Stomach (tissue), 9 donors: ENCODE results near the gene SORCS1. TPM values are rescaled to one million over a fixed set of nuclear protein-coding genes. Genes with fewer than 3 reads are reported as not detected.

ENCODE experiments used
- DNase-seq, 2 donors: peaks; one replicate each; pipeline versions ENCODE4 v3.0.0 to v3.0.0-alpha.2; 2013 to 2019
- H3K27ac ChIP-seq, 5 donors: fragments of 200-600 bp in 4 of 5; sonication (generic) in 4 of 5; one replicate each; pipeline ENCODE4 v1.5.1; 2013 to 2019; ENCODE audit warnings: mild to moderate bottlenecking in 1 of 5, moderate library complexity in 1 of 5
- H3K27me3 ChIP-seq, 3 donors: fragments of 200-600 bp; sonication (generic); one replicate each; pipeline ENCODE4 v1.5.1; 2017 to 2019; ENCODE audit warnings: mixed run types in 1 of 3
- H3K36me3 ChIP-seq, 4 donors: fragments of 200-600 bp; sonication (generic); 1 replicate in 3 of 4; 2 replicates in 1 of 4; pipeline ENCODE4 v1.5.1; 2016 to 2019
- H3K4me1 ChIP-seq, 4 donors: fragments of 200-600 bp; sonication (generic); one replicate each; pipeline ENCODE4 v1.5.1; 2016 to 2019
- H3K4me3 ChIP-seq, 4 donors: fragments of 200-600 bp; sonication (generic) in 3 of 4; one replicate each; pipeline ENCODE4 v1.5.1; 2016 to 2019; ENCODE audit warnings: mild to moderate bottlenecking in 1 of 4
- H3K9me3 ChIP-seq, 4 donors: fragments of 200-600 bp; sonication (generic); one replicate each; pipeline ENCODE4 v1.5.1; 2016 to 2019
- CTCF ChIP-seq, 7 experiments: fragments of 450-650 bp in 4 of 7; fragments of 200-600 bp in 3 of 7; sonication (generic) in 3 of 7; IDR thresholded peaks; one replicate each; pipeline ENCODE4 v1.5.1; 2016 to 2019; ENCODE audit warnings: antibody characterized with exemption in 7 of 7, control low read depth in 2 of 7, mild to moderate bottlenecking in 1 of 7
- EP300 ChIP-seq: sonication (generic); formaldehyde crosslinking; IDR thresholded peaks from one replicate; pipeline ENCODE4 v1.6.1; 2017; ENCODE audit warnings: antibody characterized with exemption
- POLR2A ChIP-seq, 4 donors: fragments of 450-650 bp; IDR thresholded peaks; one replicate each; pipeline ENCODE4 v1.6.1; 2016; ENCODE audit warnings: antibody characterized with exemption in 4 of 4, control low read depth in 2 of 4, mild to moderate bottlenecking in 1 of 4, moderate library complexity in 1 of 4
- POLR2AphosphoS5 ChIP-seq, 3 donors: sonication (generic); formaldehyde crosslinking; IDR thresholded peaks; one replicate each; pipeline ENCODE4 v1.6.1; 2016; ENCODE audit warnings: antibody characterized with exemption in 3 of 3
- WGBS, 5 donors: extraction: QIAGEN DNeasy Blood & Tissue Kit in 3 of 5; methylation state at CpG; one replicate each; pipeline versions ENCODE4 v1.1.5 to v1.1.7; 2013 to 2018; 5-methylcytosine and 5-hydroxymethylcytosine counted together
- intact Hi-C: fragments of 100-400 bp; cut with DNase I; formaldehyde crosslinking; loops from one replicate; pipeline ENCODE4 v1.15.1; 2023; ENCODE audit warnings: low total_unique reads
- polyA plus RNA-seq, 3 donors: library from polyadenylated mRNA; stranded (reverse); fragments of 200-250 nt; gene quantifications; one replicate each; pipeline ENCODE4 v1.2.3, GENCODE V29; 2013
- total RNA-seq, 5 donors: library from RNA; depleted of rRNA; stranded (reverse); fragments of >200 nt; gene quantifications; one replicate each; pipeline versions ENCODE4 v1.1.0 to v1.2.3, GENCODE V29; 2014 to 2016
- donor health status: healthy with polysubstance abuse.
- donor health status: Bipolar disorder and iron deficiency.
- donor health status: healthy.

SORCS1 gene
- total and polyA plus RNA-seq, 8 donors, result 0.25 to 10.1 (median 0.69) TPM

- Histone ChIP-seq H3K27me3 (no peaks in the 10 kb centered on the region), H3K4me1 (no peaks in the 10 kb centered on the region), H3K27ac (no peak overlapping the region), H3K36me3 (no peaks in the 10 kb centered on the region), H3K9me3 (peaks cover 0 to 5% (median 0%) of the 10 kb centered on the region in 4 donors), H3K4me3 (no peak overlapping the region)
- TF ChIP-seq POLR2A (IDR thresholded peaks at IDR 0.05) (no peak), CTCF (IDR thresholded peaks at IDR 0.05) (no peak), EP300 (no peak), POLR2AphosphoS5 (IDR thresholded peaks at IDR 0.05) (no peak)
- intact Hi-C loops, result no loop called here
- DNase-seq, result peak in 1 of 2 donors; percentile 9
- WGBS, 5 donors, result 54 to 84% (median 63%) methylated on average over 2 of the region's 2 CpGs
Observed at GRCh38 chr10:106722524-106722923, 442.0 kb downstream of the SORCS1 start.

- Histone ChIP-seq H3K4me1 (no peaks in the 10 kb centered on the region), H3K27ac (no peak overlapping the region), H3K27me3 (no peaks in the 10 kb centered on the region), H3K9me3 (peaks cover 0 to 5% (median 0%) of the 10 kb centered on the region in 4 donors), H3K4me3 (no peak overlapping the region), H3K36me3 (no peaks in the 10 kb centered on the region)
- TF ChIP-seq POLR2AphosphoS5 (IDR thresholded peaks at IDR 0.05), result no peak
- TF ChIP-seq CTCF (IDR thresholded peaks at IDR 0.05), result no peak
- no peak for TF ChIP-seq POLR2A (IDR thresholded peaks at IDR 0.05)
- no peak for TF ChIP-seq EP300
- no peak for DNase-seq
- WGBS, 5 donors, result 38 to 69% (median 57%) methylated on average over 2 of the region's 2 CpGs
- intact Hi-C loops, result no loop called here
Observed at GRCh38 chr10:106720683-106721082, 443.8 kb downstream of the SORCS1 start.

GRCh38 chr10:106716381-106716780 lies 448.1 kb downstream of the SORCS1 start:
- Histone ChIP-seq H3K27ac (no peak overlapping the region), H3K9me3 (peaks cover 0 to 5% (median 0%) of the 10 kb centered on the region in 4 donors), H3K4me3 (no peak overlapping the region), H3K4me1 (no peaks in the 10 kb centered on the region), H3K36me3 (no peaks in the 10 kb centered on the region), H3K27me3 (no peaks in the 10 kb centered on the region)
- 31 to 63% (median 59%) methylated on average over 1 of the region's 1 CpG for WGBS, 5 donors
- DNase-seq, result peak in 1 of 2 donors; percentile 79
- TF ChIP-seq EP300 (no peak), CTCF (IDR thresholded peaks at IDR 0.05) (no peak), POLR2A (IDR thresholded peaks at IDR 0.05) (no peak), POLR2AphosphoS5 (IDR thresholded peaks at IDR 0.05) (no peak)
- intact Hi-C loops, result no loop called here

GRCh38 chr10:106714734-106715555 lies 449.6 kb downstream of the SORCS1 start:
- H3K9me3 ChIP-seq, result peaks cover 0 to 5% (median 0%) of the 10 kb centered on the region in 4 donors
- H3K27me3 ChIP-seq, result no peaks in the 10 kb centered on the region
- no peak overlapping the region for H3K27ac ChIP-seq
- no peaks in the 10 kb centered on the region for H3K36me3 ChIP-seq
- no peak overlapping the region for H3K4me3 ChIP-seq
- DNase-seq, result no peak
- 52 to 65% (median 57%) methylated on average over 6 of the region's 6 CpGs for WGBS, 5 donors
- TF ChIP-seq CTCF (IDR thresholded peaks at IDR 0.05), result no peak
- no peak for TF ChIP-seq POLR2AphosphoS5 (IDR thresholded peaks at IDR 0.05)
- no peak for TF ChIP-seq POLR2A (IDR thresholded peaks at IDR 0.05)
- TF ChIP-seq EP300, result no peak
- intact Hi-C loops, result no loop called here
- H3K4me1 ChIP-seq, result no peaks in the 10 kb centered on the region
